HPDE6-E6E7 (cell line): ENCODE results near the gene SIRPA.
A peak's percentile ranks its signal among the peaks of the same experiment; 100 is the strongest.

Source experiments
- DNase-seq: peaks from one replicate; pipeline ENCODE4 v3.0.0; 2011; ENCODE audit warnings: missing footprints; ENCODE audit errors: extremely low spot score

Gene SIRPA

DNA sequence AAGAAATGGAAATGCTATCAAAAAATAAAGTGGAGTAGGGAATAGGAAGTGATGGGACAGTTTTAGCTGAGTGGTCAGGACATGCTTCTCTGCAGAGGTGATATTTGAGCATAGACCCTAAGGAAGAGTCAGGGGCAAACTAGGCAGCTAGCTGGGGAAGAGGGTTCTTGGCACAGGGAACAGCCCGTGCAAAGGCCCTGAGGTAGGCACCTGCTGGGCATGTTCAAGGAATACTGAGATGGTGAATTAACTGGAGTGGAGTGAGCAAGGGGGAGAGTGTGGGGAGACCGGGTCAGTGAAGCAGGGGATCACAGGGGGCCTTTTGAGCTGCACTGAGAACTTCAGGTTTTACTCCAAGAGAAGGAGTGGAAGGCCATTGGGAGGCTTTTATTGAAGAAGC, 7.5 kb upstream of the SIRPA start:
- DNase-seq: no peak

DNA sequence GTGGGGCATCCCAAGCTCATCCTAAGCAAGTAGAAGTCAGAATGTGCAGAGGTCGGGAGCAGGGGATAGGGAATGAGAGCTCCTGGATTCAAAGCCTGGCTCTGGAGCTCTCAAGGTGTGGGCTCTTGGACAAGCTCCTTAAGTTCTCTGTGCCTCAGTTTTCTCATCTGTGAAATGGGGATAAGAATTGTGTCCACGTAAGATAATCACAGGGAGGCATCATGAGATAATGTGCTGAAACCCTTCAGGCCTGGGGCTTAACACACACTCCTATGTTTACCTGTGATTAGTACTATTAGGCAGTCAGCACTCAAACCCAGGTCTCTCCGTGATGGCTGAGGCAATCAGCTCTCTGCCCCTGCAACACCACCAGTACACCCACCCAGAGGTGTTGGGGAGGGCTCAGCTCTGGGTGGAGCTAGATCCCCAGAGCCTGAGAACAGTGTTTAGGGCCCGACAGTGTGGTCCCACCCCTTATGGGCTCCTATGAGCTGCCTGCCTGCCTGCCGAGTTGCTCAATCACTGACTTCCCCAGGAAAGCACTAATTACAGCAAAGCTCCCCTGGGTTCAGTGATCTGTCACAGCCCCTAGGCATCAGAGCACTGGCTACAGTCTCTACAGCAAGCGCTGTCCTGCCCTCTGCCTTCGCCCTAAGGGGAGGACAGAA, 6.3 kb upstream of the SIRPA start:
- DNase-seq: peak; percentile 73

GRCh38 chr20:1890469-1891262, 4.5 kb upstream of the SIRPA start:
- no peak for DNase-seq

GRCh38 chr20:1891263-1892118, 3.7 kb upstream of the SIRPA start:
- DNase-seq: no peak

GRCh38 chr20:1892119-1892385, 3.2 kb upstream of the SIRPA start:
- DNase-seq: no peak

DNA sequence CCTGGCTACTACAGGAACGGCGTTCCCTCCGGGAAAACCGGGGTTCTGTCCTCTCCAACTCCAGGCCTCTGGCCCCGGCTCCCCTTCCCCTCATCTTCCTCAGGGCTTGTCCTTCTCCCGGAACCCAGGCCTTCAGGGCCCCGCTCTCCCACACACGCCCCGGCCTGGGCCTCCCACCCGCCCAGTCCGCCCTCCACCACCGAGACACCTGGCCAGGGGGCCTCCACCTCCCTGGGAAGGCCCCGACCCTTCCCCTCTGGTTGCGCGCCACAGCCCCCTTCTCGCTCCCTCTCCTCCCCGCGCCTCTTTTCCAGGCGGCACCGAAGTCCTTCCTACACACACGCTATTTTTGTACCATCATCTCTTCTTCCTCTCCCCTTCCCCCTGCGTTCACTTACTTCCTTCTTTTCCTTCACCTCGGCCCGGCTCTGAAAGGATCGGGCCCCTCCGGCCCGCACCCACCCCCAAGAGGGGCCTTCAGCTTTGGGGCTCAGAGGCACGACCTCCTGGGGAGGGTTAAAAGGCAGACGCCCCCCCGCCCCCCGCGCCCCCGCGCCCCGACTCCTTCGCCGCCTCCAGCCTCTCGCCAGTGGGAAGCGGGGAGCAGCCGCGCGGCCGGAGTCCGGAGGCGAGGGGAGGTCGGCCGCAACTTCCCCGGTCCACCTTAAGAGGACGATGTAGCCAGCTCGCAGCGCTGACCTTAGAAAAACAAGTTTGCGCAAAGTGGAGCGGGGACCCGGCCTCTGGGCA, 1.3 kb upstream of the SIRPA start:
- DNase-seq: no peak

DNA sequence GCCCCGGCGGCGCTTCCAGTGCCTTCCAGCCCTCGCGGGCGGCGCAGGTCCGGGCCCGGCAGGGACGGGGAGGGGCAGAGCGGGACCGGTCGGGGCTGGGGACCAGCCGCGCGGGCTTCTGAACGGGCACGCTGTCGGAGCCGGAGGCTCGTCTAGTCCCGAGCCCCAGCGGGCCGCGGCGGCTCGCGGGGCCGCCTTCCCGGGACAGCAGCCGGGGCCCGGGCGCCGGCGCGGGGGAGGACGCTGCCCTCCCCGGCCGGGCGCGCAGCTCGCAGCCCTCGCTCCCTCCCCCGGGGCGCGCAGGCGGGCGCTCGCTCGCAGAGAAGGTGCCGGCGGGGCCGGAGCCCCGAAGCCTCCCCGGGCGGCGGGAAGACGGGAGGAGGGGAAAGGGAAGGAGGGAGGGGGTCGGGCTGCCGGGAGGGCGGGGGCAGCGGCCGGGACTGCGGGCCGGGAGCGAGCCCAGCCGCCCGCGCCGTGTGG, 696 bp upstream of the SIRPA start:
- DNase-seq: peak; percentile 63

DNA sequence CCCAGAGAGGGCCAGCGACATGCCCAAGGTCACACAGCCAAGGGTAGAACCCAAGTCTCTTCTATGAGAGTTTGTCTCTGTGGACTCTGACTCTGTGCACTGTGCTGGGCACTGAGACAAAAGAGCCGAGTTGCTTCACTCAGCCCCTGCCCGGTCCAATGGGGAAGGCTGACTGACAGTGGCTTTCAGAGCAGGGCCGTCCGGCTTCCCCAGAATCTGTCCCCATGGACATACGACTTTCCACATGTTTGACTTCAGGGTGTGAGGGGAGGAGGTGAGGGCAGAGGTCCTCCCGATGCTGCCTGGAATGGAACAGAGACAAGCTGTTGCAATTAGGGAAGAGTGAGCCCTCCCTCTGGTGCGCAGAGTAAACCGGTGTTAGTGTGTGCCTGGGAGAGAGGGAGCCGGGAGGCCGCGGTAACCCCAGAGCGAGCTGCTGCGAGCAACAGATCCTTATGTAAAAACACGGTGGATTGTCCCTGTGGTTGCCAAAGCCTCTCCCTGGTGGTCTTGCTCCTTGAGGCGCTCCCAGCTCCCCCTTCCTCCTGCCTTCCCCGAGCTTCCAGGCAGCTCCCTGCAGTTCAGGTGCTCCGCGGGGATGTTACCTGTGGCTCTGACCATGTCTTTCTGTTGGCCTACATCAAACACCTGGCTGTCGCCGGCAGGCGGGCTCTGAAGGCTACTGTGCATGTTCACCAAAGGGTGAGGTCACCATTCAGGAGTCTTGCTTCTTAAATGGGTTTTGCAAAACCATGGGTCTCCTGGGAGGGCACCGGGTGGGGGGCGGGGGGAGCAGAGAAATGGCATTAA, 672 bp downstream of the SIRPA start:
- DNase-seq: peak; percentile 48

- DNase-seq: no peak
Measured at GRCh38 chr20:1896484-1897258, 1.5 kb downstream of the SIRPA start.

DNA sequence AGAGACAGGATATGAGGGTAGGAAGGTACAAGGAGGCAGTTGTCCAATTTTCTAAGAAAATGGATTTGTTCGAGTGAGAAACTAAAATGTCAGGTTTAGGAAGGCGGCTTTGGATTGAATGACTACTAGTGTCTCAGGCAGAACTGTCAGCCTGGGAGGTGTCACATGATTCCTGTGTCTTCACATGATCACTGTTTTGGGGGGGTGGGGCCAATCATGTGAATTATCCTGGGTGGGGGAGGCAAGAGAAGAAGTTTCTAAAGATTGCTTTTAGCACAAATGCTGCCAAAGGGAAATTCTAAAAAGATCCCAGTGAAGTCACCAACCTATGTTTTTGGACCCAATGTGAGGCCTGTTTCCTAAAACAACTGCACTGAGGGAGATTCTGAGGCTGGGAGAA, 2.3 kb downstream of the SIRPA start:
- no peak for DNase-seq

- no peak for DNase-seq
Measured at GRCh38 chr20:1897965-1898464, 2.8 kb downstream of the SIRPA start.

DNA sequence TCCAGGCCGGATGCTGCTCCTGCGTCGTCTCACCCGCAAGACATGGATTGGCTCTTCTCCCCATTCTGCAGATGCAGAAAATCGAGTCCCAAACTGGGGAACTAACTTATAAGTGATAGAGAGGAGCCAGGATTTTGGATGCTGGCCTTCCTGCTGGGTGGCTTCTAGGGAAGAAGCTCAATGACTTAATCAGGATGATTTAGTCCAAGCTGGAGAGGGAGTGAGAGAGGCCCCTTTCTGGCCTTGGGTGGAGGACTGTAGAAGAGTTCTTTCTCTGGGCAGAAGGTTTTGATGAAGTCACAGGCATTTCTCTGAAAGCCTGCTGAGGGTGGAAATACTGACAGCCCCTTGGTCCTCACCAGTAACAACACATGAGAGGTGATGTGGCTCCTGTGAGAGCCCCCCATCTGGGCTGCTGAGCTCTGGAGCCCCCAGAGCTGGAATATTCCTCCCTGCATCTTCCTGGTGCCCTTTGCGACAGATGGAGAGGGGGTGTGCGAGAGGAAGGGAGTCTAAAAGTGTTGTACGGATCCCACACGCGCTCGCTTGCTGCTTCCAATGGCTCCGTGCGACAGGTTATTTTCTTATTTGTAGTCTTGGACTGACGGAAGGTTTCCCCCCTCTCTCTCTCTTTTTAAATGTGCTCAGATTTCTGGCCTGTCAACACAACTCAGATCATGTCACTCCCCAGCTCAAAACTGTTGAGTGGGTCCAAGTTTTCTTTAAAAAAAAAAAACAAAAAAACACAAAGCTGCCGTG, 3.5 kb downstream of the SIRPA start:
- DNase-seq: no peak

DNA sequence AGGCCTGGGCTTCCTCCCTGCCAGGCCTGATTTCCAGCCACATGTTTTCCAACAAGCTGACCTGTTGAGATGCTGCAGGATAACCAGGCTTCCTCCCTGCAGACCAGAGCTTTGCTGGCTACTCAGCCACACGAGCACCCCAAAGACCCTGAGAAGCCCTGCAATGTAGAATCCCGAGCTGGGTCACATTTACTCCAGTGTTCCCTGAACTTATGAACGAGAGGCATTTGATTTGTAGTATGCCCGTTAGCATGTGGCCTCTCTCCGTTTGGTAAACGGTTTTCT, 4.0 kb downstream of the SIRPA start:
- DNase-seq: no peak

DNA sequence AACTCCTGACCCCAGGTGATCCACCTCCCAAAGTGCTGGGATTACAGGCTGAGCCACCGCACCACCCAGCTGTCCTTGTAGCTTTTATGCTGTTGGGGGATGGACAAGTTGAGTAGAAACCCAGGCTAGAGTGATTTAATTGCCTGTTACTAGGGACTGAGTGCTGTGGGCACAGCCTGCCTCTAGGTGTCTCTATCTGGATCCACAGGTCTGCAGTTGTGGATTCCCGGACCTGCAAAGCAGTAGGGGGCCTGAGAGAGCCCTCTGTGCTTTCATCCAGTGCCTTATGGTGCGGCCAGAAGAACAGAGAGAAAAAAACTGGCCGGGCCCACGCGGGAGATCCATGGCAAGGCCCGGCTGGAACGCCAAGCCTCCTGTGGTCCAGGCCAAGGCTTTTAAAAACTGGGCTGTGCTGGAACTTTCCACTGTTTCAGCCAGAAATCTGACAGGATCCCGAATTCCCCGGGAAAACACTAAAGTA, 5.2 kb downstream of the SIRPA start:
- DNase-seq: peak; percentile 76

GRCh38 chr20:1901704-1902103, 6.5 kb downstream of the SIRPA start:
- no peak for DNase-seq

DNA sequence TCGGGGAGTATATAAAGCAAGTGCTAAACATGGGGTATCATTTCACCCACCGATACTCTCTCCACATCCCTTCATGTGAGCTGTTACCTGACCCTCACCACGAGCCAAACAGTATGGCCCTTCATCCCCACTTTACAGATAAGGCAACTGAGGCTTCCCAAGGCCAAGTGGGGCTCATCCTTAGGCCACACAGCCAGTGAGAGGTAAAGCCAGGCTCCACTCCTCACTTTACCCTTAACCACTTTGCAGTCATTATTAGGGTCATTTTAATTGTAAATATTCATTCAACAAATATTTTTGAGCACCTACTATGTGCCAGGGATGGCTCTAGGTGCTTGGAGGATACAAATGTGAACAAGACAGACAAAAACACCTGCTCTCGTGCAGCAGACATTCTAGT, 7.0 kb downstream of the SIRPA start:
- no peak for DNase-seq

DNA sequence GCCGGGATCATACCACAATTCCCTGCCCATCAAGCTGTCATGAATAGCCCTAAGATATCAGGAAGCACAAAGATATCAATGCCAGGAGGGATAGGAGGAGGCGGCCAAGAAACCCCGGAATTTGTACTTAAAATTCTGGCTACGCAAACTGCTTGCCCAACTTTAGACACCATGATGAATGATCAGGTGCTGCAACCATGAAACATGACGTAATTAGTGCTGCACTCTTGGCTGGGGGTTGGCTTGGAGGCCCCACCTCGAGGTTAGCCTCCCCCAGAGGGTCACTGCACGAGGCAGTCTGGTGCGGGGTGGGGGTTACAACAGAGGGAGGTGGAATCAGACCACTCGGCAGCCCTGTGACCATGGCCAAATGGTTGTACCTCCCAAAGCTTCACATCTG, 8.9 kb downstream of the SIRPA start:
- DNase-seq: no peak

- DNase-seq: no peak
Measured at GRCh38 chr20:1905009-1905408, 9.8 kb downstream of the SIRPA start.

DNA sequence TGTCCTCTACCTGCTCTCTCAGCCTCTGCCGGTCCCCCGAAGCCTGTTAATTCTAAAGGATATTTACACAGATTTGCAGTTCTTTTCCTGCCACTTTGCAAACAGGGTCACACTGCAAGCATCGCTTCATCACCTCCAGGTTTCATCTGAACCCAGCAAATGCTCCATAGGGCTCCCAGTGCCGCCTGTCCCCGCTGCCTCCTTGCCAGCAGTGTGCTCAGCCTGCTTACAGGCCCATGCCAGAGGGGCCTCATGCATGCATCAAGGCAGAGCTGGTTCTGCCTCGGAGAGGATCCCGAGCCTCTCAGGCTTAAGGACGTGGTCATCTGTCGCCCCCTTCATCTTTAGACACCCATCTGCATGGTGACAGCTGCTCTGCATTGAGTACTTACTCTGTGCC, 10.5 kb downstream of the SIRPA start:
- no peak for DNase-seq
